Mesendoderm (in vitro differentiated cells): Measurements from ENCODE around the gene MTHFD1L.

ENCODE experiments used
- DNase-seq: peaks from one replicate; pipeline ENCODE4 v3.0.0; 2013
- H2AK5ac ChIP-seq: 2 replicates; pipeline ENCODE4 v1.6.1; 2013; ENCODE audit warnings: low read length, inconsistent platforms
- H2BK120ac ChIP-seq: 2 replicates; pipeline ENCODE4 v1.6.1; 2013; ENCODE audit warnings: low read depth, mild to moderate bottlenecking, low read length, moderate library complexity, mixed read lengths
- H2BK15ac ChIP-seq: replicated peaks from 2 replicates; pipeline ENCODE4 v1.6.1; 2013; ENCODE audit warnings: low read depth, mild to moderate bottlenecking, moderate library complexity
- H2BK5ac ChIP-seq: 2 replicates; pipeline ENCODE4 v1.6.1; 2013; ENCODE audit warnings: low read length, inconsistent platforms
- H3K18ac ChIP-seq: 2 replicates; pipeline ENCODE4 v1.6.1; 2013; ENCODE audit warnings: mild to moderate bottlenecking, low read length, mixed read lengths
- H3K23ac ChIP-seq: one replicate; pipeline ENCODE4 v1.6.1; 2013; ENCODE audit warnings: low read length
- H3K27ac ChIP-seq: 2 replicates; pipeline ENCODE4 v1.5.1; 2013; ENCODE audit warnings: low read depth, mild to moderate bottlenecking, inconsistent platforms, low read length, moderate library complexity
- H3K27me3 ChIP-seq: 2 replicates; pipeline ENCODE4 v1.6.1; 2013; ENCODE audit warnings: low read length, control low read depth, mild to moderate bottlenecking, inconsistent platforms; ENCODE audit not compliant: insufficient read depth, poor library complexity
- H3K36me3 ChIP-seq: 2 replicates; pipeline ENCODE4 v1.6.1; 2013; ENCODE audit warnings: low read length, inconsistent platforms; ENCODE audit not compliant: control insufficient read depth, insufficient read depth
- H3K4ac ChIP-seq: one replicate; pipeline ENCODE4 v1.6.1; 2013; ENCODE audit warnings: low read depth, mild to moderate bottlenecking, low read length, moderate library complexity
- H3K4me1 ChIP-seq: 2 replicates; pipeline ENCODE4 v1.6.1; 2013; ENCODE audit warnings: low read depth, low read length, inconsistent platforms; ENCODE audit not compliant: control insufficient read depth
- H3K4me2 ChIP-seq: 2 replicates; pipeline ENCODE4 v1.6.1; 2013; ENCODE audit warnings: low read length
- H3K4me3 ChIP-seq: 2 replicates; pipeline ENCODE4 v1.5.1; 2013; ENCODE audit warnings: mild to moderate bottlenecking, low read length
- H3K56ac ChIP-seq: one replicate; pipeline ENCODE4 v1.6.1; 2013; ENCODE audit warnings: low read length
- H3K79me1 ChIP-seq: 2 replicates; pipeline ENCODE4 v1.6.1; 2013; ENCODE audit warnings: low read length, inconsistent platforms
- H3K79me2 ChIP-seq: 2 replicates; pipeline ENCODE4 v1.6.1; 2013; ENCODE audit warnings: mild to moderate bottlenecking, low read length; ENCODE audit not compliant: control insufficient read depth, insufficient read depth
- H3K9ac ChIP-seq: 2 replicates; pipeline ENCODE4 v1.6.1; 2013; ENCODE audit warnings: low read length, inconsistent platforms
- H4K5ac ChIP-seq: one replicate; pipeline ENCODE4 v1.6.1; 2013; ENCODE audit warnings: low read length
- H4K8ac ChIP-seq: one replicate; pipeline ENCODE4 v1.6.1; 2013; ENCODE audit warnings: low read depth, mild to moderate bottlenecking, control low read depth, low read length, moderate library complexity
- WGBS: extraction: QIAGEN DNeasy Blood & Tissue Kit; methylation state at CpG from one replicate; pipeline ENCODE4 v1.1.7; 2013; ENCODE audit warnings: low lambda C conversion rate, missing lambda C conversion rate; ENCODE audit not compliant: insufficient coverage; ENCODE audit errors: extremely low coverage; 5-methylcytosine and 5-hydroxymethylcytosine counted together

Gene MTHFD1L

GRCh38 chr6:150910561-150910960, 45.1 kb downstream of the MTHFD1L start:
- Histone ChIP-seq H3K23ac (no peak overlapping the region), H2BK15ac (no peak overlapping the region), H3K9ac (no peak overlapping the region), H3K79me2 (no peaks in the 10 kb centered on the region), H3K36me3 (peaks cover 1% of the 10 kb centered on the region), H3K4me1 (no peaks in the 10 kb centered on the region), H3K27me3 (no peaks in the 10 kb centered on the region), H3K4ac (no peak overlapping the region), H3K4me3 (no peak overlapping the region), H3K79me1 (peaks cover 2% of the 10 kb centered on the region), H2BK5ac (no peak overlapping the region), H2AK5ac (no peak overlapping the region), H3K18ac (no peak overlapping the region), H4K8ac (no peak overlapping the region), H3K56ac (no peak overlapping the region), H4K5ac (no peak overlapping the region), H3K4me2 (no peak overlapping the region), H3K27ac (no peak overlapping the region), H2BK120ac (no peak overlapping the region)
- WGBS, result no CpG with 5 or more reads among the region's 2 CpGs
- no peak for DNase-seq

- no peak overlapping the region for H3K23ac ChIP-seq
- H2BK120ac ChIP-seq, result no peak overlapping the region
- H3K4me2 ChIP-seq, result no peak overlapping the region
- no peak overlapping the region for H2BK5ac ChIP-seq
- no peak overlapping the region for H3K27ac ChIP-seq
- no peak overlapping the region for H2AK5ac ChIP-seq
- no peak overlapping the region for H3K9ac ChIP-seq
- no peak overlapping the region for H2BK15ac ChIP-seq
- peaks cover 7% of the 10 kb centered on the region for H3K36me3 ChIP-seq
- H3K4me1 ChIP-seq, result no peaks in the 10 kb centered on the region
- no peaks in the 10 kb centered on the region for H3K27me3 ChIP-seq
- no peaks in the 10 kb centered on the region for H3K79me2 ChIP-seq
- H3K18ac ChIP-seq, result no peak overlapping the region
- H4K5ac ChIP-seq, result no peak overlapping the region
- H3K56ac ChIP-seq, result no peak overlapping the region
- H4K8ac ChIP-seq, result no peak overlapping the region
- H3K4ac ChIP-seq, result no peak overlapping the region
- no CpG with 5 or more reads among the region's 6 CpGs for WGBS
- no peak overlapping the region for H3K4me3 ChIP-seq
- no peak for DNase-seq
- H3K79me1 ChIP-seq, result no peaks in the 10 kb centered on the region
Measured at GRCh38 chr6:150914372-150914771, 48.9 kb downstream of the MTHFD1L start.

- H2AK5ac ChIP-seq, result no peak overlapping the region
- H4K5ac ChIP-seq, result no peak overlapping the region
- H3K4me1 ChIP-seq, result no peaks in the 10 kb centered on the region
- H3K56ac ChIP-seq, result no peak overlapping the region
- no peaks in the 10 kb centered on the region for H3K79me2 ChIP-seq
- H3K4me3 ChIP-seq, result no peak overlapping the region
- no peak overlapping the region for H3K23ac ChIP-seq
- H3K27ac ChIP-seq, result no peak overlapping the region
- no peak overlapping the region for H4K8ac ChIP-seq
- H3K18ac ChIP-seq, result no peak overlapping the region
- no peaks in the 10 kb centered on the region for H3K27me3 ChIP-seq
- WGBS, result no CpG with 5 or more reads among the region's 6 CpGs
- H2BK5ac ChIP-seq, result no peak overlapping the region
- H3K9ac ChIP-seq, result no peak overlapping the region
- no peak overlapping the region for H3K4me2 ChIP-seq
- H2BK120ac ChIP-seq, result no peak overlapping the region
- no peaks in the 10 kb centered on the region for H3K79me1 ChIP-seq
- H2BK15ac ChIP-seq, result no peak overlapping the region
- no peak overlapping the region for H3K4ac ChIP-seq
- no peak for DNase-seq
- peaks cover 11% of the 10 kb centered on the region for H3K36me3 ChIP-seq
Measured at GRCh38 chr6:150915131-150915879, 49.8 kb downstream of the MTHFD1L start.

GRCh38 chr6:150915880-150916265, 50.4 kb downstream of the MTHFD1L start:
- Histone ChIP-seq H3K79me2 (no peaks in the 10 kb centered on the region), H3K79me1 (no peaks in the 10 kb centered on the region), H3K4ac (no peak overlapping the region), H3K27ac (no peak overlapping the region), H2BK120ac (no peak overlapping the region), H2BK15ac (no peak overlapping the region), H3K36me3 (peaks cover 11% of the 10 kb centered on the region), H3K9ac (no peak overlapping the region), H3K27me3 (no peaks in the 10 kb centered on the region), H3K56ac (no peak overlapping the region), H4K5ac (no peak overlapping the region), H3K4me1 (no peaks in the 10 kb centered on the region), H3K4me3 (no peak overlapping the region), H2AK5ac (no peak overlapping the region), H3K4me2 (no peak overlapping the region), H4K8ac (no peak overlapping the region), H3K18ac (no peak overlapping the region), H2BK5ac (no peak overlapping the region), H3K23ac (no peak overlapping the region)
- no peak for DNase-seq
- WGBS, result no CpG with 5 or more reads among the region's 7 CpGs

GRCh38 chr6:150919938-150920337, 54.4 kb downstream of the MTHFD1L start:
- WGBS, result no CpG with 5 or more reads among the region's 2 CpGs

GRCh38 chr6:150922137-150922536, 56.6 kb downstream of the MTHFD1L start:
- Histone ChIP-seq H3K56ac (no peak overlapping the region), H3K4me1 (no peaks in the 10 kb centered on the region), H2AK5ac (no peak overlapping the region), H3K23ac (no peak overlapping the region), H3K18ac (no peak overlapping the region), H2BK120ac (no peak overlapping the region), H2BK15ac (no peak overlapping the region), H3K4me2 (no peak overlapping the region), H2BK5ac (no peak overlapping the region), H3K79me1 (no peaks in the 10 kb centered on the region), H3K79me2 (no peaks in the 10 kb centered on the region), H4K5ac (no peak overlapping the region), H3K4ac (no peak overlapping the region), H3K27me3 (no peaks in the 10 kb centered on the region), H3K36me3 (peaks cover 12% of the 10 kb centered on the region), H3K9ac (no peak overlapping the region), H4K8ac (no peak overlapping the region), H3K4me3 (no peak overlapping the region), H3K27ac (no peak overlapping the region)
- WGBS, result no CpG with 5 or more reads among the region's 2 CpGs
- DNase-seq, result no peak

More at GRCh38 chr6:150919938-150920337, 54.4 kb downstream of the MTHFD1L start:
- Histone ChIP-seq H3K9ac (no peak overlapping the region), H3K56ac (no peak overlapping the region), H3K79me2 (no peaks in the 10 kb centered on the region), H3K27ac (no peak overlapping the region), H2BK15ac (no peak overlapping the region), H3K79me1 (no peaks in the 10 kb centered on the region), H2BK5ac (no peak overlapping the region), H3K4me3 (no peak overlapping the region), H2AK5ac (no peak overlapping the region), H3K4ac (no peak overlapping the region), H3K23ac (no peak overlapping the region), H3K27me3 (no peaks in the 10 kb centered on the region), H3K18ac (no peak overlapping the region), H4K8ac (no peak overlapping the region), H4K5ac (no peak overlapping the region), H3K4me1 (no peaks in the 10 kb centered on the region), H2BK120ac (no peak overlapping the region), H3K36me3 (peaks cover 12% of the 10 kb centered on the region), H3K4me2 (no peak overlapping the region)
- no peak for DNase-seq
